Gastroesophageal sphincter (tissue), 4 donors: ENCODE data around the gene RIMBP3C. TPM values are rescaled to one million over a fixed set of nuclear protein-coding genes. Genes with fewer than 3 reads are reported as not detected.
"Not testable (repeated sequence)": the region's sequence is repeated elsewhere in the genome, so short reads cannot be mapped to it uniquely, and the experiment has no call there.

Experiments
- ATAC-seq: fragments of 150-250 bp; one replicate; pipeline ENCODE4 v1.9.1; 2016; ENCODE audit warnings: mild to moderate bottlenecking, moderate library complexity
- H3K27ac ChIP-seq, 4 donors: fragments of 200-600 bp; sonication (generic) in 3 of 4; 1 replicate in 3 of 4; 2 replicates in 1 of 4; pipeline ENCODE4 v1.5.1; 2016 to 2019
- H3K27me3 ChIP-seq: fragments of 200-600 bp; sonication (generic); one replicate; pipeline ENCODE4 v1.5.1; 2019
- H3K36me3 ChIP-seq, 2 donors: fragments of 200-600 bp; sonication (generic); one replicate each; pipeline ENCODE4 v1.5.1; 2019; ENCODE audit warnings: control low read depth in 1 of 2
- H3K4me1 ChIP-seq, 3 donors: fragments of 200-600 bp; sonication (generic); 1 replicate in 2 of 3; 2 replicates in 1 of 3; pipeline ENCODE4 v1.5.1; 2016 to 2019; ENCODE audit warnings: control low read depth in 2 of 3
- H3K4me3 ChIP-seq, 2 donors: fragments of 200-600 bp; sonication (generic); one replicate each; pipeline ENCODE4 v1.5.1; 2019; ENCODE audit warnings: mild to moderate bottlenecking in 1 of 2, moderate library complexity in 1 of 2
- H3K9me3 ChIP-seq, 3 donors: fragments of 200-600 bp; sonication (generic); one replicate each; pipeline ENCODE4 v1.5.1; 2017 to 2019; ENCODE audit warnings: control low read depth in 2 of 3
- EP300 ChIP-seq: sonication (generic); formaldehyde crosslinking; IDR thresholded peaks from one replicate; pipeline ENCODE4 v1.6.1; 2017; ENCODE audit warnings: antibody characterized with exemption, mild to moderate bottlenecking
- POLR2A ChIP-seq, 2 donors: fragments of 450-650 bp; IDR thresholded peaks; one replicate each; pipeline ENCODE4 v1.6.1; 2017; ENCODE audit warnings: antibody characterized with exemption in 2 of 2, mild to moderate bottlenecking in 2 of 2, moderate library complexity in 1 of 2
- POLR2AphosphoS5 ChIP-seq: sonication (generic); formaldehyde crosslinking; IDR thresholded peaks from one replicate; pipeline ENCODE4 v1.6.1; 2017; ENCODE audit warnings: antibody characterized with exemption
- WGBS, 2 donors: methylation state at CpG; one replicate each; pipeline ENCODE4 v1.1.5; 2018; ENCODE audit warnings: low coverage in 1 of 2; 5-methylcytosine and 5-hydroxymethylcytosine counted together
- total RNA-seq, 4 donors: library from RNA; depleted of rRNA; stranded (reverse); fragments of >200 nt; gene quantifications; one replicate each; pipeline ENCODE4 v1.1.0, GENCODE V29; 2016
- TF ChIP-seq, protein P1 (sequence below), 4 experiments: fragments of 200-600 bp in 2 of 4; fragments of 450-650 bp in 2 of 4; sonication (generic) in 1 of 4; IDR thresholded peaks; one replicate each; pipeline ENCODE4 v1.5.1; 2017 to 2019; ENCODE audit warnings: antibody characterized with exemption in 4 of 4, mild to moderate bottlenecking in 2 of 4, moderate library complexity in 2 of 4

Gene RIMBP3C
- total RNA-seq, 4 donors from 2014 or later = 0.15 to 0.40 (median 0.25) TPM

DNA sequence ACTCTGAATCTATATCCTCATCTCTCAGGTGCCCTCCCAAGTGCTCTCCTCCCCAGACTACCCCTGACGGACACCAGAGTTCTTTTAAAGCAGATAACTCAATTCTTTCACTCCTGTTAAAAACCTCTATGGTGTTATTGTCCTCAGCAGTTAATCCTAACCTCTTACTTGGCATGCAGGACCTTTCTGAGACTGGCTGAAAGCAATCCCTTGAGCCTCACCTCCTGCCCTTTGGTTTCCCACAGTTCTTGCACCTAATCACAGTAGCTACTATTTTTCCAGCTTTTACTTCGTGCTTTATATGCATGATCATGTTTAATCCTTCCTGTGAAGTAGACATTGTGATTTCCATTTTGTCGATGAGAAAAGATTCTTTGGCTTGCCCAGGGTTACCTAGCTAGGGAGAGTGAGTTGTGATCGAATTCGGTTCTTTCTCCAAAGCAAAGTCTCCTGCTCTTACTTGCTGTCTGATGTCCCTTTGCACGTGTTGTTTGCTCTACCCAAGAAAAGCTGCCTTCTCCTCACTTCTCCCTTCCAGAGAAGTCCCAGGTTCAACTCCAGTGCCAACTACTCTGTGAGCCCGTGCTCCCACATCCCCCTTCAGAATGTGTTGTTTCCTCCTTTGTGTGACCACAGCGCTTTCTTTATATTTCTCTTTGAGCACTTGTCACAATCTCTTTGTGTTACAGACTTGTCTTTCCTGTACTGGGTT, 18.4 kb upstream of the RIMBP3C start:
- H3K4me3 ChIP-seq = no peak overlapping the region

DNA sequence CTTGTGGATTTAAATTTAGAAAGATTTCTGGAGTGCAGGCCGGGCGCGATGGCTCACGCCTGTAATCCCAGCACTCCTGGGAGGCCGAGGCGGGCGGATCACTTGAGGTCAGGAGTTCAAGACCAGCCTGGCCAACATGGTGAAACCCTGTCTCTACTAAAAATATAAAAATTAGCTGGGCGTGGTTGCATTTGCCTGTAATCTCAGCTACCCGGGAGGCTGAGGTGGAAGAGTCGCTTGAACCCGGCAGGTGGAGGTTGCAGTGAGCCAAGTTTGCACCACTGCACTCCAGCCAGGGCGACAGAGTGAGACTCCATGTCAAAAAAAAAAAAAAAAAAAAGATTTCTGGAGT, 17.8 kb upstream of the RIMBP3C start:
- ATAC-seq, H3K36me3 ChIP-seq, H3K27me3 ChIP-seq, H3K9me3 ChIP-seq: not testable (repeated sequence)
- H3K4me1 ChIP-seq = peaks cover 6 to 64% (median 27%) of the 10 kb centered on the region in 3 donors
- H3K27ac ChIP-seq = peak overlapping the region in 2 of 4 donors; percentile 92 to 93
- H3K4me3 ChIP-seq = peak overlapping the region in 1 of 2 donors; percentile 98
- WGBS, 2 donors = 30 to 73% methylated on average over 1 to 3 of the region's 12 CpGs

More for the DNA sequence above, 18.4 kb upstream of the RIMBP3C start:
- H3K27me3 ChIP-seq = no peaks in the 10 kb centered on the region
- no peak for ATAC-seq
- no peak overlapping the region for H3K27ac ChIP-seq
- WGBS, 2 donors = 57 to 60% methylated on average over 5 to 8 of the region's 8 CpGs
- no peaks in the 10 kb centered on the region for H3K9me3 ChIP-seq
- no peak for TF ChIP-seq POLR2A (IDR thresholded peaks at IDR 0.05)
- TF ChIP-seq EP300 = no peak
- TF ChIP-seq, protein P1, sequence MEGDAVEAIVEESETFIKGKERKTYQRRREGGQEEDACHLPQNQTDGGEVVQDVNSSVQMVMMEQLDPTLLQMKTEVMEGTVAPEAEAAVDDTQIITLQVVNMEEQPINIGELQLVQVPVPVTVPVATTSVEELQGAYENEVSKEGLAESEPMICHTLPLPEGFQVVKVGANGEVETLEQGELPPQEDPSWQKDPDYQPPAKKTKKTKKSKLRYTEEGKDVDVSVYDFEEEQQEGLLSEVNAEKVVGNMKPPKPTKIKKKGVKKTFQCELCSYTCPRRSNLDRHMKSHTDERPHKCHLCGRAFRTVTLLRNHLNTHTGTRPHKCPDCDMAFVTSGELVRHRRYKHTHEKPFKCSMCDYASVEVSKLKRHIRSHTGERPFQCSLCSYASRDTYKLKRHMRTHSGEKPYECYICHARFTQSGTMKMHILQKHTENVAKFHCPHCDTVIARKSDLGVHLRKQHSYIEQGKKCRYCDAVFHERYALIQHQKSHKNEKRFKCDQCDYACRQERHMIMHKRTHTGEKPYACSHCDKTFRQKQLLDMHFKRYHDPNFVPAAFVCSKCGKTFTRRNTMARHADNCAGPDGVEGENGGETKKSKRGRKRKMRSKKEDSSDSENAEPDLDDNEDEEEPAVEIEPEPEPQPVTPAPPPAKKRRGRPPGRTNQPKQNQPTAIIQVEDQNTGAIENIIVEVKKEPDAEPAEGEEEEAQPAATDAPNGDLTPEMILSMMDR (IDR thresholded peaks at IDR 0.05) = no peak
- no peak for TF ChIP-seq POLR2AphosphoS5
- H3K4me1 ChIP-seq = peaks cover 6 to 70% (median 32%) of the 10 kb centered on the region in 3 donors
- no peaks in the 10 kb centered on the region for H3K36me3 ChIP-seq

- peak; percentile 11 for ATAC-seq
- H3K27me3 ChIP-seq = no peaks in the 10 kb centered on the region
- no peak for TF ChIP-seq POLR2AphosphoS5
- H3K9me3 ChIP-seq = no peaks in the 10 kb centered on the region
- 0 to 2% methylated on average over 20 of the region's 26 CpGs for WGBS, 2 donors
- H3K27ac ChIP-seq = peak overlapping the region; percentile 66 to 93 (median 92)
- H3K4me1 ChIP-seq = peaks cover 6 to 59% (median 24%) of the 10 kb centered on the region in 3 donors
- peak overlapping the region; percentile 74 to 98 for H3K4me3 ChIP-seq
- no peaks in the 10 kb centered on the region for H3K36me3 ChIP-seq
Measured at GRCh38 chr22:21568347-21569075, 17.2 kb upstream of the RIMBP3C start.

DNA sequence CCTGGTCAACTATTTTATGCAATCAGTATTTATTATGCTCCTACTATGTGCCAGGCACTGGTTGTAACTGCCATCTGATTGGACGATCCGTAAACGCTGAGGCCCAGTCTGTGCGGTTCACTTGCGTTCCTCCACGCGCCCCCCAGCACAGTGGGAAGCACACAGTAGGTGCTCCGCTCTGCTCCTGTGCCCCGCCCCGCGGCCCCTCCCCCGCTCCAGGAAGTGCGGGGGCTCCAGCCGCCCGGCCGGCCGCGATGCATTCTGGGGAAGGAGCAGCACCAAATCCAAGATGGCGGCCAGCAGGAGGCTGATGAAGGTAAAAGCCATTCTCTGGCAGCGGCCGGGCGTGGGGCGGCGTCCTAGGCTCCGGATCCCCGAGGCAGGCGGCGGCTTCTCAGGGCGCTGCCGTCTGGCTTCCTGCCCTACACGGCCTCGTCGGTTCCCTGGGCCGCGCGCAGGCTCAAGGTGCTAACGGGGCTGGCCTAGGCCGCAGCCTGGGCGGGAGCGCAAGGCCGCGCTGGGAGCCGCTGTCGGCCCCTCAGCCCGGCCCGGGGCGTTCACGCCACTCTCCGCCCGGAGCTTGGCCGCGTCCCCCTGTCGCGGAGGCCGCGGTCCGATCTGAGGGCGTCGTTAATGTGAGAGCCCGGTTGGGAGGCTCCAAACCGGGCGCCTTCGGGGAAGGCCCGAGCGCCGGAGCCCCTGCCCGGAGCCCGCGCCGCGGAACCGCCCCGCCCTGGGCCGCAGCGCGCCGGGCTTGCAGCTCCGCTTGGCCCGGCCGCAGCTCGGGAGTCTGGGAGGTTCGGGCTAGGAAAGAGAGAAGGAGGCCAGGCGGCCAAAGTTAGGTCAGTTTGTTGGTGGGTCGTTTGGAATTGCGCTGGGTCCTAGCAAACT, 16.4 kb upstream of the RIMBP3C start, which contains the start of gene UBE2L3:
UBE2L3 (plus strand) TSS at position 259 of the 891 bp plus-strand sequence; CDS start at position 290, 31 bp downstream.
- Histone ChIP-seq H3K4me3 (peak within 1 kb of the TSS; percentile 74 to 98), H3K27ac (peak within 1 kb of the TSS; percentile 66 to 93 (median 92)), H3K9me3 (no peaks in the 10 kb centered on the region), H3K36me3 (no peaks in the 10 kb centered on the region), H3K4me1 (peaks cover 6 to 51% (median 24%) of the 10 kb centered on the region in 3 donors), H3K27me3 (no peaks in the 10 kb centered on the region)
- 0% methylated on average over 1 to 2 of the region's 85 CpGs for WGBS, 2 donors
- ATAC-seq = peak; percentile 92
- TF ChIP-seq, protein P1 (IDR thresholded peaks at IDR 0.05) = no peak
- TF ChIP-seq EP300 = no peak
- peak; percentile 20 to 48 for TF ChIP-seq POLR2A (IDR thresholded peaks at IDR 0.05)
- TF ChIP-seq POLR2AphosphoS5 = no peak

GRCh38 chr22:21564411-21564810, 13.2 kb upstream of the RIMBP3C start:
- TF ChIP-seq POLR2A (IDR thresholded peaks at IDR 0.05) = no peak
- TF ChIP-seq EP300 = no peak
- TF ChIP-seq, protein P1 (IDR thresholded peaks at IDR 0.05) = no peak
- no peak for TF ChIP-seq POLR2AphosphoS5
- no peak overlapping the region for H3K4me3 ChIP-seq
- no peak for ATAC-seq
- 79 to 87% methylated on average over 4 to 5 of the region's 6 CpGs for WGBS, 2 donors
- H3K27me3 ChIP-seq = no peaks in the 10 kb centered on the region
- no peaks in the 10 kb centered on the region for H3K36me3 ChIP-seq
- no peak overlapping the region for H3K27ac ChIP-seq
- no peaks in the 10 kb centered on the region for H3K9me3 ChIP-seq
- H3K4me1 ChIP-seq = peaks cover 3 to 18% (median 9%) of the 10 kb centered on the region in 3 donors
